ENCODE measurements around the gene COL5A2.

The COL5A2 gene

DNA sequence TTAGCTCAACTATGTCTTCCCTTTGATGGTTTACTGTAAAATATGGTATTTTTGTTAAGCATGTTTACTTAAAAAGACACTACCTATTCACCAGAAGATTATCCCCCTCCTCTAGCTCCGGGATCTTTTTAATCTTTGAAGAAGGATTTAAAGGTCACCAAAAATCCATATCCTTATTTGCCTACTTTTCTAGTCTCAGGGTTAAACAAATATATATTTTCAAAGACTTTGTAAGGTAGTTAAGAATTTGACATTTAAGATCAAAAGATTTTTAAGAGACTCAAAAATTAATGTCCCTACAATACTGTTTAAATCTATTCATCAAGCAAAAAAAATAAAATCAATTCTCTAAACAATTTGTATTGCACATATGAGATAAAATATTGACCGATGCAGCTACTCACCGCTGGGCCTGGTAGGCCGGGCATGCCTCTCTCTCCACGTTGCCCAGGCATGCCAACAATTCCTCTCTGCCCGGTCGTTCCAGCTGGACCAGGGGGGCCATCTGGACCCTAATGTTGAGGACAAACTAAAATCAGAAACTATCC, 129.3 kb downstream of the COL5A2 start:
- no peak for DNase-seq (ENCODE audit: low read depth in 3 of 3)

DNA sequence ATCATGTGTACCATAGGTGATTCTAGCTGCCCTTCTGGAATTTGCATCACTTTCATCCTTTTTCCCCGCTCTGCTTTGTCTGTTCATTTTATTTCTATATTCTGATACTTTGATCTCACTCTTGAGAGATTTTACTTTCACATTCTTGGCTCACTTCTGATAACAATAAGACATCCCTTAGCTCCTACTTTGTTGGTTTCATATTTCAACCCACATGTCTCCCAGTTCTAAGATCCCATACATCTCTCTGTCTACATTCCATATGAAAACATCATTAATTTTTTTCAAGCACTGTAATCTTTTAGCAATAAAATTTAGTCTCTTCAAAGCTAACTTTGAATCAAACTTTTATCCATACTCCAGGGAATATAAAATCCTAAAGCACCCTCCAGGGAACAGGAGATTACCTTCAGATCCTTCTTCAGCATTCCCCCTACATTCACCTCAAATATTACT, 129.8 kb downstream of the COL5A2 start:
- DNase-seq (ENCODE audit: low read depth in 3 of 3): no peak

DNA sequence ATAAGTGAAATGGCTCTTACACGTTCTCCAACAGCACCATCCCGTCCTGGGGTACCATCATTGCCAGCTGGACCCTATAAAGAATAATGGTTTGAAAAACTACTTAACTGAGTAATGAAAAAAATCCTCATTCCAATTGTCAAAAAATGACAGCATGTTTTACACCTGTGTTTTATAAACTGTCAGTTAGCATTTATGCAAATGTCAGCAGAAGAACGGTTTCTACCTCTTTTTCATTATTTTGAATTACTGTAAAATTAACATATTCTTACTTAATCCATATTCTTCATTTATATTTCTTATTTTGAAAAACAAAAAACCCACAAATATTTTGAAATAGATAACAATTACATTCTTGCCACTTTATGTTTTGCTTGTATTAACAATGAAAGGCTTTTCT, 131.4 kb downstream of the COL5A2 start:
- DNase-seq (ENCODE audit: low read depth in 3 of 3): no peak

DNA sequence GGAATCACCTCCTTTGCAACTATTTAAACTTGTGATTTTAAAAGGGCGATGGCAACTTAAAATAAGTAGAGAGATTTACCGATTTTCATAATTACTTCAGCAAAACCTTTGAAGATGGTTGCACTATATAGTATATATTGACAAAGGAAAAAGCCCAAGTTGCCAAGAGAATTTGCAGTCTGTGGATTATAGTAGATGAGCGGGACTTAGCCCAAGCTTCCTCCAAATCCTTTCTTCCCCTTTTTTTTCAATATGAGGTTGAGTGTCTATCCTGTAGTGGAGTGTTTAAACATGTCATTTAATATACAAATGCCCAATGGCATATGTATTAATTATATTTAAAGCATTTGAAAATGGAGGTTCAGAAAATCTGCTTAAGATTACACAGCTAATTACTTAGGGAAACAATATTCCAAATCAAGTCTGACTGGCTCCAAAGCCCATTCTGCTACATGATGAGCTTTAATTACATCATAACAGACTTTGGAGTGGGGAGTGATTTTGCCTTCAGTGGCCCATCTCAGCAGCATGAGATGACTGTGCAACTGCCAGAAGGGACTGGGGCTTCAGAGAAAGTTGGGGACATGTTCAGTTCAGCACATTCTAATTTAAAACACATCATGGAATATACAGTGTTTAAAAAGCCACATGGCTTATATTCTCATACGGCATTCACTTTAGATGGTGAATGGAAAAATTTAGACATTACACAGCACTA, 132.2 kb downstream of the COL5A2 start:
- no peak for DNase-seq (ENCODE audit: low read depth in 3 of 3)

DNA sequence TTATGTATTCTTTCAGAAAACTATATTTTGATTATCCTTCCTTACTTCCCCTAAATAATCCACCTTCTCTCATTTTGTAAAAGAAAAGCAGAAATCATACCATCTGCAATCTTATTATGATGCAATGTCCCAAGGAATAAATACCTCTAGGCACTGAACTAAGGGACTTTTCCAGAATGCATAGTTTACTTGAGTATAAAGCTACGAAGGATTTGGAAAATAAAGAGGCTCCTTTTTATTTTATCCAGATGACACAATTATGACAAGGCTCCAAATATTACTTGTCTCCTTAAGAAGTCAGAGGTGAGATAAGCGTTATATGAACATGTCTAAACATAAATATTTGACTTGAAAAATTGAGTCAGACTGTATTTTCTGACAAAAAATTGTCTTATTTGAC, 133.2 kb downstream of the COL5A2 start:
- no peak for DNase-seq (ENCODE audit: low read depth in 3 of 3)

DNA sequence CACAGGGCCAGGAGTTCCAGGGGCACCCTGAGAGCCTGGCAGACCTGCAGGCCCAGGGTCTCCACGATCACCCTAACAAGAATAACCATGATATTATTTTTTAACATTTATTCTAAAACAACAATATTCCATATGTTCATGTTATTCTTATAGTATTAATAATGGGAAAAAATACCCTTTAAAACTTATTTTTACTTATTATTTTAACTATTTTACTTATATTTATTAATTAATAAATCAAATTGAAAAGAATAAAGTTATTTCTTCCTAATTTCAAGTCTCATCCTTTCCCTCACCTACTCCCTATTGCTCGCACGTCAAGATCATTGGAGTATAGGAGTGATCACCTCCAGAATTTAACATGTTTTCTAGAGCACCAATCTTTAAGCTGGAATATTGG, 133.7 kb downstream of the COL5A2 start:
- no peak for DNase-seq (ENCODE audit: low read depth in 3 of 3)

DNA sequence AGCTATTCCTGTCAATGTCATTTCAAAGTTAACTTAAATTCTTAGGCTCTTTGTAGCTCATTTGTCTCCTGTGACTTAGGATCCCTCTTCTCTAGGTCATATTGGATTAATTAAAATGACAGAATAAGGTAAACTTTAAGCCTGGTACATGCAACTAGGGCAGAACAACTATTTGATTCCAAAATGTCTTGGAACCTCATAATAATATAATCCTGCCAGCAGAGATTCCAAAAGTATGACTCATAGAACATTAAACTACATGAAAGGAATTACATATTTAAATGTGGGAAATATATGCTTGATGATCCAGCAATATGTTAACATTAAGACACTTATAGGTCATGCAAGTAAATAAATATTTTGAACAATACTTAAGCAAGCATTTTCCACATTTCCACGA, 142.0 kb downstream of the COL5A2 start:
- no peak for DNase-seq (ENCODE audit: low read depth in 3 of 3)

DNA sequence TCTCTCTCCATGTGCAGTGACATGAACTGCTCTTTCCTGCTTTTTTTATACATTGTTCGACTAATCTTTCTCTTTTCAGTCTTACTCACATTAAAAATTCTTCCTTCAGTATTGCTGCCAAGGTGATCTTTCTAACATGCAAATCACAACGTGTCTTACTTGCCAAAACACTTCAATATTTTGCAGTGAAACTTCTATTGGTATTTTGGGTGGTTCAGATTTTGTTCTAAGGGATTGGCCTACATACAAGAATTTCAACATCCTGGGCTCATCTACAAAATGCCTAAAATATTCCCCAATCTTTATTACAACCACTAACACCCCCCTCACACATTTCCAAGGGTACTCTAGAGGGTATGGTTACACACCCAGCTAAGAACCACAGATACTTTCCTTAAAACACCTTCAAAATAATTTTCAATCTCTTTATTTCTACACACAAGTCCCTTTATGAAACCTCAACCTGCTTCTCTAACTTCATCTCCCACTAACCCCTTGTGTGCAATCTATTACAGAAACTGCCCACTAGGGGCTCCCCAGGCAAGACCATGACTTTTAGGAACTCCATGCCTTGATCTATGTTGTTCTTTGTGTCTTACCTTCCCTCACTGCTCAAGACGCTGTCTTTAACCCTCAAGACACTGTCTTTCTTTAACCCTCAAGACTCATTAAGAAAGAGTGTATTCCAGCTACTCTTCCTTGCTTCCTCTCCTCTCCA, 154.5 kb downstream of the COL5A2 start:
- DNase-seq (ENCODE audit: low read depth in 3 of 3): no peak

DNA sequence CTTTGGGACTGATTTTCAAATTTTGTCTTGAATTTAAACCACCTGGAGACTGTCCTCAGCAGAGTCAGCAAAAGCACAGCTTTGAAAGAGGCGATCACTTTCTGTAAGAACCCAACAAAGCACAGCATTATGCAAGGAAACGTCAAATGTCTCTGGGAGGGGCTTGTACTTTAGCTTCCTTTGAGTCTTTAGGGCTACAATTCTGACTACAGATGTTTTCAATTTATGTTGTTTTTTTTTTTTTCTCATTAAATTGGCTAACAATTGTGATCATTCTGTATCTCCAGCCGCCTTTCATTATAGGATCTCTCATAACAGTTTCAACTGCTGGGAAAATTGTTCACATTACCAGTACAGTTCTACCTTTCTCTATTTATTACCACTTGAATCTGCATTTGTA, 157.1 kb downstream of the COL5A2 start:
- no peak for DNase-seq (ENCODE audit: low read depth in 3 of 3)

DNA sequence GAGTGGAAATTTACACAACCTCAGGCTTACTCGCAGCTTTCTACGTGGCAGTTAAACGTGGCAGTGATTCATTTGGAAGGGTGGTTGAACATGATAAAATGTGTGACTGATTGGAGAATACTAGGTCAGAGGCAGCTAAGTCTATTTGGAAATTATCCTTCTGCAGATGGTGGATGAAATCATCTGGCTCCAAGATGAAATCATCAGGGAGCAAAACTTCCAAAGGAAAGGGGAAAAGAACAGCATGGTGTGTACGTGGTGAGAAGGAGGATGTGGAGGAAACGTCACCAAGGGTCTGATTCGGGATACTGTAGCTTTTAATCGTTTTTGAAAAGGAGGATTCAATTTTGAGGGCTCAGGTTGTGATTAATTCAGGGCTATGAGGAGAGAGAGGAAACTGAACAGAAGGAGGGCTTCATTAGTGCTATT, 157.5 kb downstream of the COL5A2 start:
- no peak for DNase-seq (ENCODE audit: low read depth in 3 of 3)

DNA sequence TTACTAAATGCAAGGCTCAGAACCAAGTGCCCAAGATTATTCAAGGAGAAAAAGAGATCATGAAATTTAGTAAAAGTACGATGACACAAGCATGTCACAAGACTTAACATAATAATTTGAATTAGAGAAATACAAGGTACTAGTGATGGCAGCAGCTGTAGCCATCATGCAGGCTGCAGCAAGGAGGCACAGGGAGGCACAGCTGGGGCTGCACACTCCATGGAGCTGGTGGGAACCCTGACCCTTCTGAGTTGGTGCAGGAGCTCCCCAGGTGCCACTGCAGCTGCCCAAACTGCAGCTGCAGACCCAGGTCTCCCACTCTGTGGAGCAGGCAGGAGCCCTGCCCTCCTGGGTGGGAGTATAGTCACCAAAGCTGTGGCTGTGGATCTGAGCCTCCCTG, 159.4 kb downstream of the COL5A2 start:
- no peak for DNase-seq (ENCODE audit: low read depth in 3 of 3)

DNA sequence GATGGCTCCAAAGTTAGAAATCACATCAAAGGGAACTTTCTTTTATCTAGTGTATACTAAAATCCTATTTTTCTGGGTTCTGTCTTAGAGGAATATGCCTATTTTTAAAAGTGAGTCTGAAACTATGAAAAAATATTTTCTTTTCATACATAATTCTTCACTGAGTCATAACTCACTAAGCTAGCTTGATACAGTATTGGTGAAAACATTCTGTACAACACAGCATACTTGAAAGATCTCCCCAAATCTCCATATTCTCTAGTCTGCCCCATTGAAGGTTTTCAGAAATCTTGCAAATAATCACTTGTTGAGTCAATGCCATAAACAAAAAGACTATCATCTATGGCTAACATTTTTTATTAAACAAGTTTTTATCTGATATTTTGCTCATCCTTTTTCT, 160.9 kb downstream of the COL5A2 start:
- no peak for DNase-seq (ENCODE audit: low read depth in 3 of 3)

DNA sequence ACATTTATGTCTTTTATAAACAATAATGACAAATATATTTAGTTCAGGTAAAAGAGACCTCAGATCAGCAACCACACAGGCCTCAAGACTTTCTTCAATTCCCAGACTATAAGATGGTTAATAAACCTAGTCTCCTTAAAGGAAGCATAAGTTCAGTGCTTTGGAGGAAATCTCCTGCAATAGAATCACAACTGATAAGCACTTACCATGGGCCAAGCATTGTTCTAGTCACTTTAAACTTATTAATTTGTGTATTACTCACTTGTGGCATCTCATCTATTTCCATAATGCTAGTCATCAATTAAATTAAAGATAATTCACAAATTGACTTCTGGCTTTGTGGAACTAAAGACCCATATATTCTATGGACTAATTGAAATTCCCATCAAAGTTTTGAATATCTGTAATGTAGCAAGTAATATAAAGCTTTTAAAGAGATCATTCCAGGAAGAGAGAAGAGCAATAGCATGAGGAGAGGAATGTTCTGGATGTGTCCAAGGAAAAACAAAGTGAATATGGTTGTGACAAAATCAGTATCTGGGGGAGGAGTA, 163.2 kb downstream of the COL5A2 start:
- DNase-seq (ENCODE audit: low read depth in 3 of 3): no peak

DNA sequence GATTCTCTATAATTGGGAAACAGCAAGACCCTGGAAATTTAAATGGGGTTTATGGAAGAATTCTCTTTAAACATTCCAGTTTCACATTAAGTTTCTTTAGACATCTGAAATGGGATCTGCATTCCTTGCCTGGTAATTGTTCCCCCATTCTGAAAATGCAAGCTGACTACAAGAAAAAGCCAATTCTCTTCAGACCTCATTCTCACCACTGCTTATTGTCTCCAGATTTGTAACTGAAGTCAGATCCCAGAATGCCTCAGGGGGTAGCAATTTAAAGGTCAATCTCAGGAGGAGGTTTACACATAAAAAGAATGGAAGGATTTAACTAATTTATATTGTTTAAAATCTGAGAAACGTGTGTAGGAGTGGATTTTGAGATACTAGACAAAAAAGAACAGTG, 164.2 kb downstream of the COL5A2 start:
- no peak for DNase-seq (ENCODE audit: low read depth in 3 of 3)

DNA sequence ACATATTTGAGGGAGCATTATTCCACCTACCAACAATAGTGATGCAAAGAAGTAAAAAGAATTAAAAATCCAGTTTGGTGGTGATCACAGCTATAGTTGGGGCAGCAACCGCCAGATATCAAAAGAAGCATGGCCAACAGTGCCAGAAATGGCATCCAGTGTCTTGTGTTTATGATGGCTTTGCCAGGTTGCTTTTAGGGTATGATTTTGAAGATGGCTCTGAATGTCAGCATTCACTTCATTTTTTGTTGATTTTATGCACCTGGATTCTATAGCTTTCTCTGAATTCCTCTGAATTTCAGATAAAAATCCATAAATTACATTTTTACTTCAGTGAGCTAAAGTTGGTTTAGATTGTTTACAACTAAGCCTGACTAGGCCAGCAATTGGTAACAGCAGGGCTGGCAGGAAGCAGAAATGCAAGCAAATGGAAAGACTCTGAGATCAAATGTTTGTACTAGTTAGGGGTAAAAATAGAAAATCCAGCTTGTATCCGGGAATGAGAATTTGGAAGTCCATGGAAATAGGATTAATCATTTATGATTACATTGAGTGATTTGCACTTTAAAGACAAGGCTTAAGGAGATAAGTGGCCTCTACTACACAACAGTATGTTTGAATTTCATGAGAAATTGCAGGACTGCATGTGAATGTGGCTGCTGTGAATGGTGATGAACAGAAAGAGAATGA, 165.0 kb downstream of the COL5A2 start:
- no peak for DNase-seq (ENCODE audit: low read depth in 3 of 3)

DNA sequence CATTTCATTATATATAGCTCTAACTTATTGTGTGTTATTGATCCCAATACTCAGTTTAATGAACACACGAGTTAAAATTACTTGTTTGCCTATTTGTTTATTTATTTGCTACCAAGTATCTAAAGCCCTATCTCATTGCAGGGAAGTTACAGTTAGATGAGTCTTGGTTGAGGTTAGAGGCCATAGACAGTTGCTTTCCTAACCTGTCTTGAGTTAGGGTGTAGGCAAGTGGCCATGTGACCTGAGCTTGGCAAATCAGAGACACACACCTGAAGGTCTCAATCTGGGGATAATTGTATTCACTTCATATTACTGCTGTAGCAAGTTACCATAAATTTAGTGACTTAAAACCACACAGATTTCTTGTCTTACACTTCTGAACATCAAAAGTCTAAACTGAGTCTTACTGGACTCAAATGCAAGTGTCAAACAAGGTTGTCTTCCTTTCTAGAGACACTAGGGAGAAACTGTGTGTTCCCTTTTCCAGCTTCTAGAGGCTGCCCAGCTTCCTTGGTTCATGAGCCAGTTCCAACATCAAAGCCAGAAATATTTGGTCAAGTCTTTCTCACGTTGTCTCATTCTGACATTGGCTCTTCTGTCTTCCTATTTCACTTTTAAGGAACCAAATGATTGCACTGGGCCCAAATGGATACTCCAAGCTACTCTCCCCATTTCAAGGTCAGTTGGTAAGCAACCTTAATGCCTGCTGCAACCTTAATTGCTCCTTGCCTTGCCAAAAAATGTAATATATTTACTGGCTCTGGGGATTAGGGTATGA, 165.7 kb downstream of the COL5A2 start:
- DNase-seq (ENCODE audit: low read depth in 3 of 3): no peak

DNA sequence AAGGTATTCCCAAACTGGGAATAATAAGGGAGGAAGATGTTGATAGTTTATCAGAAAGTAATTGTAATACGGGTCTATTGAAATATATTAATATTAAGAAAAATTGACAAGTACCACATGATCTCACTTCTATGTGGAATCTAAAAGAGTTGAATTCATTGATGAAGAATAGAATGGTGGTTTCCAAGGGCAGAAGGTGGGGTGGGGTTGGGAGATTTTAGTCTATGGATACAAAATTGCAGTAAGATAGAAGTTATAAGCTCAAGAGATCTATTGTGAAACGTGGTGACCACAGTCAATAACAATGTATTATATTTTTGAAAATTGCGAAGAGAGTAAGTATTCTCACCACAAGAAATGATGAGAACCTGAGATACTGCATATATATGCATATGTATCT, 166.5 kb downstream of the COL5A2 start:
- no peak for DNase-seq (ENCODE audit: low read depth in 3 of 3)

DNA sequence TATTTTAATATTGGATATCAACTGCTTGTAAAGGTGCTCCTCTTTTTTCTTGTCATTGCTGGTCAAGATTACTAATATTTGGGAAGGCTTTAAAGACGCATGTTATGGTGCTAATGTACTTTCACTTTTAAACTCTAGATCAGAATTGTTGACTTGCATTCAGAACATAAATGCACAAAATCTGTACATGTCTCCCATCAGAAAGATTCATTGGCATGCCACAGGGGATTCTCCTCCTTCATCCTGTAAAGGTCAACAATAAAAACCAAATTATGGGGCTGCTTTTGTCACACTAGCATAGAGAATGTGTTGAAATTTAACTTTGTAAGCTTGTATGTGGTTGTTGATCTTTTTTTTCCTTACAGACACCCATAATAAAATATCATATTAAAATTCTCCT, 167.2 kb downstream of the COL5A2 start:
- no peak for DNase-seq (ENCODE audit: low read depth in 3 of 3)

DNA sequence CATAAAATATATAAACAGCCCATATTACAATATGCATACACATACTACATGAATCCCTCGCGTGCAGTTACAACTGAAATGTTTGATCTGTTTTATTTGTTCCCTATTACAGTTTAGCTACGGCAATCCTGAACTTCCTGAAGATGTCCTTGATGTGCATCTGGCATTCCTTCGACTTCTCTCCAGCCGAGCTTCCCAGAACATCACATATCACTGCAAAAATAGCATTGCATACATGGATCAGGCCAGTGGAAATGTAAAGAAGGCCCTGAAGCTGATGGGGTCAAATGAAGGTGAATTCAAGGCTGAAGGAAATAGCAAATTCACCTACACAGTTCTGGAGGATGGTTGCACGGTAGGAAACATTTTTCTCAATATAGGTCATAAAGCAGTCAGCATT, 169.0 kb downstream of the COL5A2 start:
- no peak for DNase-seq (ENCODE audit: low read depth in 3 of 3)

DNA sequence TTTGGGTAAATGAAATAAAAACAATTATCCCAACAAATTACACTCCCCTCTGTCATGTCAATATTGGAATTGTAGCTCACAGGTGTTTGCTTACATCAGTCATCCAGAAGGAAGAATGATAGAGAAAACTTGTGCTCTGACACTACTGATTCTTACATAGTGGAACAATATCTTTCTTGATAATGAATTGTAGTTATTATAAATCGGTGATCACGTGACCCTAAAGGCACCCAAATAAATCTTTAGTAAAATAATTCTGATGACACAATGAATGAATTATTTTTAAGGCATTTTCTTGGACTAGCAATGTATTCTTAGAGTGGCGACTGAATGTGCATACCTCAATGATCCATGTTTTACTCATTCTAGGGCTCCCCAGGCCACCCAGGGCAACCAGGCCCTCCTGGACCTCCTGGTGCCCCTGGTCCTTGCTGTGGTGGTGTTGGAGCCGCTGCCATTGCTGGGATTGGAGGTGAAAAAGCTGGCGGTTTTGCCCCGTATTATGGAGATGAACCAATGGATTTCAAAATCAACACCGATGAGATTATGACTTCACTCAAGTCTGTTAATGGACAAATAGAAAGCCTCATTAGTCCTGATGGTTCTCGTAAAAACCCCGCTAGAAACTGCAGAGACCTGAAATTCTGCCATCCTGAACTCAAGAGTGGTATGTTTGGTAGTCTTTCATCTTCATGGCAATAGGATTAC, 170.9 kb downstream of the COL5A2 start:
- no peak for DNase-seq (ENCODE audit: low read depth in 3 of 3)

DNA sequence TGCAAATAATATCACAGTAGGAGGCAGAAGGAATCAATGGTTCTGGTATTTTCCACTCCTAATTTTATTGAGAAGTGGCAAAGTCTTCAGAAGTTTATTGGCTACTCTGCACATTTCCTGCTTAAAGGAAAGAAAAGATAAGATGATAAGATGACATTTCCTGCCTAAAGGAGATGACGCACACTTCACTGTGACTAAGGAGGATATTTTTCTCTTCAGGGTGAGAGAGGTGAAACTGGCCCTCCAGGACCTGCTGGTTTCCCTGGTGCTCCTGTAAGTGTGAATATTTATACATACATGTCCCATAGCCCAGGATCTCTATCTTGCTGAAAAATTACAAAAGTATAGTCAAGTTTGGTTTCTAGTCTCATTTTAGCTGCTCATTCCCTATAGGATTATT, 177.5 kb downstream of the COL5A2 start:
- DNase-seq (ENCODE audit: low read depth in 3 of 3): no peak

All from stimulated activated CD4-positive, alpha-beta T cell treated with anti-CD3 and anti-CD28 coated beads, TNF-alpha, amount 100 ng/mL, for 24 hours (primary cell).